SH-SY5Y (cell line): ENCODE results near the gene DMRT2.

Experiments used
- GATA2 ChIP-seq: IDR thresholded peaks from 2 replicates; pipeline ENCODE4 v1.6.1; 2011; ENCODE audit warnings: mild to moderate bottlenecking, low read depth, low read length
- GATA3 ChIP-seq: IDR thresholded peaks from 2 replicates; pipeline ENCODE4 v1.6.1; 2011; ENCODE audit warnings: low read depth, mild to moderate bottlenecking, low read length, moderate library complexity

- TF ChIP-seq GATA3 (no peak), GATA2 (no peak)
Measured at GRCh38 chr9:1055166-1055565, 5.0 kb downstream of the DMRT2 start.
